Liver (tissue), 3 donors: ENCODE data around the gene RPL9.
A peak's percentile ranks its signal among the peaks of the same experiment; 100 is the strongest.

Experiments
- EGR1 ChIP-seq, 2 donors: IDR thresholded peaks; 2 replicates each; pipeline ENCODE4 v1.6.1; 2016 to 2018; ENCODE audit warnings: antibody characterized with exemption in 2 of 2, low read depth in 2 of 2
- RXRA ChIP-seq, 2 donors: IDR thresholded peaks; 2 replicates each; pipeline ENCODE4 v1.6.1; 2017 to 2018; ENCODE audit warnings: antibody characterized with exemption in 2 of 2, mild to moderate bottlenecking in 1 of 2
- TAF1 ChIP-seq: conservative IDR thresholded peaks from 2 replicates; pipeline ENCODE4 v1.6.1; 2016; ENCODE audit warnings: antibody characterized with exemption, mild to moderate bottlenecking
- YY1 ChIP-seq: IDR thresholded peaks from 2 replicates; pipeline ENCODE4 v1.6.1; 2016; ENCODE audit warnings: antibody characterized with exemption, mild to moderate bottlenecking
- TF ChIP-seq, protein P1 (sequence below): fragments of 150-350 bp; IDR thresholded peaks from 2 replicates; pipeline ENCODE4 v1.5.1; 2017; ENCODE audit warnings: improper control_type of control experiment, low read depth, low read length; ENCODE audit not compliant: missing input control
- donor health status: healthy.
- donor health status: healthy.

DNA sequence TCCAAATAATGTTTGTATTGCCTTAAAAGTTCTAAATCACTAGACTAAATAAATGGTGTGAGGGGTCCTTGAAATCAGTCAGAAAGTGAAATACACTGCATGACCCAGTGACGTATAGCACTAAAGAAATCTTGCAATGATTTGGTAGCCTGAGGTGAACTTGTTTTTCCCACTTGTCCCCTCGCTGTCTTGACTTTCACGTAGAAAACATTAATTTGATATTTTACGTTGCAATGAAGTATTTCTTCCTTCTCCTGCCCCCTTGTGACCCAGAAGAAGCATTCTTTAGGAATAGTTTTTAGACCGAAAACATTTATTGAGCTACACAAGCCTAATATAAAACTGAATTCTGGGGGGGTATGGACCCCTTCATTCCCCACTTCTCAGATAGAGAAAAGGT lies 48.3 kb downstream of the RPL9 start:
- TF ChIP-seq, protein P1, sequence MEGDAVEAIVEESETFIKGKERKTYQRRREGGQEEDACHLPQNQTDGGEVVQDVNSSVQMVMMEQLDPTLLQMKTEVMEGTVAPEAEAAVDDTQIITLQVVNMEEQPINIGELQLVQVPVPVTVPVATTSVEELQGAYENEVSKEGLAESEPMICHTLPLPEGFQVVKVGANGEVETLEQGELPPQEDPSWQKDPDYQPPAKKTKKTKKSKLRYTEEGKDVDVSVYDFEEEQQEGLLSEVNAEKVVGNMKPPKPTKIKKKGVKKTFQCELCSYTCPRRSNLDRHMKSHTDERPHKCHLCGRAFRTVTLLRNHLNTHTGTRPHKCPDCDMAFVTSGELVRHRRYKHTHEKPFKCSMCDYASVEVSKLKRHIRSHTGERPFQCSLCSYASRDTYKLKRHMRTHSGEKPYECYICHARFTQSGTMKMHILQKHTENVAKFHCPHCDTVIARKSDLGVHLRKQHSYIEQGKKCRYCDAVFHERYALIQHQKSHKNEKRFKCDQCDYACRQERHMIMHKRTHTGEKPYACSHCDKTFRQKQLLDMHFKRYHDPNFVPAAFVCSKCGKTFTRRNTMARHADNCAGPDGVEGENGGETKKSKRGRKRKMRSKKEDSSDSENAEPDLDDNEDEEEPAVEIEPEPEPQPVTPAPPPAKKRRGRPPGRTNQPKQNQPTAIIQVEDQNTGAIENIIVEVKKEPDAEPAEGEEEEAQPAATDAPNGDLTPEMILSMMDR = no peak
- TF ChIP-seq RXRA (IDR thresholded peaks at IDR 0.05) (peak; percentile 38 to 66), YY1 (no peak), TAF1 (no peak), EGR1 (IDR thresholded peaks at IDR 0.05; ENCODE audit: low read depth in 2 of 2) (no peak)
